T47D (cell line): ENCODE results near the gene MEPCE.
"Not testable (repeated sequence)": the region's sequence is repeated elsewhere in the genome, so short reads cannot be mapped to it uniquely, and the experiment has no call there.

ENCODE experiments used
- DNase-seq, 2 experiments: peaks; one replicate each; pipeline versions ENCODE4 v3.0.0 to v3.0.0-alpha.2; 2011 to 2012; ENCODE audit warnings: low read depth in 1 of 2, low spot score in 1 of 2
- JUND ChIP-seq: IDR thresholded peaks from 2 replicates; pipeline ENCODE4 v1.6.1; 2012; ENCODE audit warnings: low read depth
- in situ Hi-C: cut with HindIII; loops from 2 replicates; pipeline ENCODE4 v1.10.0; 2016; ENCODE audit warnings: low sequenced_read_pairs, low pct_unique_long_range_greater_than_20kb

Gene MEPCE

GRCh38 chr7:100432621-100433275, 3.1 kb downstream of the MEPCE start:
- in situ Hi-C loops, result no loop called here
- TF ChIP-seq JUND, result no peak
- no peak for DNase-seq

DNA sequence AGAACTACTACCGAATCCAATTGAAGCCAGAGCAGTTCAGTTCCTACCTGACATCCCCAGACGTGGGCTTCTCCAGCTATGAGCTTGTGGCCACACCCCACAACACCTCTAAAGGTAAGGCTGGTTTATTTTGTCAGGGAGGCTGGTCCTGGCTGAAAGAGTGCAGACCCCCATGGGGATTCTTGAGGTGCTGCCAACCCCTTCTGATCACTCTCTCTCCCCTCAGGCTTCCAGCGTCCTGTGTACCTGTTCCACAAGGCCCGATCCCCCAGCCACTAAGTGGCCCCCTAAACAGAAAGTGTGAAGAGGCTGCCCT, 3.6 kb downstream of the MEPCE start:
- TF ChIP-seq JUND, result no peak
- no peak for DNase-seq
- in situ Hi-C loops, result no loop called here

DNA sequence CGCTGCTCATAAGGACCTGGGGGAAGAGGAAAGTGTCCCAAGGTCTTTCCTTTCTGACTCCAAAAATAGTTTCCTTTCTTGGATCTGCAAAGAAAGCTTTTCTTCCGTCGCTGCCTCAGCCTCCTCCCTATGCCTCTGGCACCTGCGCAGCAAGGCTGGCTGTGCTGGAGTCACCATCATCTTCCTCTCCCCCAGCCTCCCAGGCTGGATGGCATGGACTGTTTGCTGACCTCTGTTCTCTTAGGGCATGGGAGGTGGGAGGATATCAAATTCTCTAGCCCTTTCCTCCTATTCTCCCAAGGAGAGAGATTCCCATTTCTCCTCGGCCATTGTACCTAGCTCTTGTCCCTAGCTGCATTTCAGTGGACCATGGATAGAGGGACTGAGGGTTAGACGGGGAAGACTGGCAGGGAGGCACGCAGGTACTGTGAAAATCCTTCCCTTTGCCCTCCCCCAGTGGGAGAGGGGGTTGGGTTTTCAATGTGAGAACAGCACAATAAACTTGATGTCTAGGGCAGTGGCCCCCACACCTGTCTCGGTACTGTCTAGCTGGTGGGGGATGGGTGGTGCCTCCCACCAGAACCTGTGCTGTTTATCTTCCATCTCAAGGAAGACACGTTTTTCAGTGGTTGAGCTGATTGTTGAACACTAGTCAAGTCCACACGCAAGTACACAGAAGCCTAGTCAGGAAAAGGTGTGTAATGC, 4.1 kb downstream of the MEPCE start:
- DNase-seq, result no peak
- in situ Hi-C loops, result no loop called here
- TF ChIP-seq JUND, result no peak

DNA sequence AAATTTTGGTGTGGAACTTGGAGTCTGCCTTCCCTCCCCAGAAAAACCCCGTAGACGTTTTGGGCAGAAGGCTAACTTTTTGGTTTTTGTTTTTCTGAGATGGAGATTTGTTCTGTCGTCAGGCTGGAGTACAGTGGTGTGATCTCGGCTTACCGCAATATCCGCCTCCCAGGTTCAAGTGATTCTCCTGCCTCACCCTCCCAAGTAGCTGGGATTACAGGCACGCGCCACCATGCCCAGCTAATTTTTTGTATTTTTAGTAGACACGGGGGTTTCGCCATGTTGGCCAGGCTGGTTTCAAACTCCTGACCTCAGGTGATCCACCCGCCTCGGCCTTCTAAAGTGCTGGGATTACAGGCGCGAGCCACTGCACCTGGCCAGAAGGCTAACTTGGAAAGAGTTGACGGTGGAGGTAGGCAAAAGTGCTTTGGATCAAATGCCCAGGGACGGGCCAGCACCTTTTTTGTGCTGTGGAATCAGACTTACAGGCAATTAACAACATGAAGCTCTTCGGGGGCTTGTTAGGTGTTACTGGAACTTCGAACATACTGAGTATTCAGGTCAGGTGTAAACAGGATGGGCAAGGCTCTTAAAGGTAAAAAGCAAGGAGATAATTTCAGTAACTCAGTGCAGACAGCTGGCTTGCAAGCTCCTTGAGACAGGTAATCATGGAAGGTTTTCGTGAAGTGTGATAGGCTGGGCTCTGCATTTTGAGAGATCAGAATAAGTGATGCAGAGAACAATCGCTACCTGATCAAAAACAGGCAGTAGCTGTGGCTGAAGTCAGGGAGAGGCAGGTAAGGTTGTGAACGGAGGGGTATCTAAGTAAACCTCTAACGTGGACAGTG, 4.9 kb downstream of the MEPCE start:
- DNase-seq, result no peak
- in situ Hi-C loops, result no loop called here
- no peak for TF ChIP-seq JUND

DNA sequence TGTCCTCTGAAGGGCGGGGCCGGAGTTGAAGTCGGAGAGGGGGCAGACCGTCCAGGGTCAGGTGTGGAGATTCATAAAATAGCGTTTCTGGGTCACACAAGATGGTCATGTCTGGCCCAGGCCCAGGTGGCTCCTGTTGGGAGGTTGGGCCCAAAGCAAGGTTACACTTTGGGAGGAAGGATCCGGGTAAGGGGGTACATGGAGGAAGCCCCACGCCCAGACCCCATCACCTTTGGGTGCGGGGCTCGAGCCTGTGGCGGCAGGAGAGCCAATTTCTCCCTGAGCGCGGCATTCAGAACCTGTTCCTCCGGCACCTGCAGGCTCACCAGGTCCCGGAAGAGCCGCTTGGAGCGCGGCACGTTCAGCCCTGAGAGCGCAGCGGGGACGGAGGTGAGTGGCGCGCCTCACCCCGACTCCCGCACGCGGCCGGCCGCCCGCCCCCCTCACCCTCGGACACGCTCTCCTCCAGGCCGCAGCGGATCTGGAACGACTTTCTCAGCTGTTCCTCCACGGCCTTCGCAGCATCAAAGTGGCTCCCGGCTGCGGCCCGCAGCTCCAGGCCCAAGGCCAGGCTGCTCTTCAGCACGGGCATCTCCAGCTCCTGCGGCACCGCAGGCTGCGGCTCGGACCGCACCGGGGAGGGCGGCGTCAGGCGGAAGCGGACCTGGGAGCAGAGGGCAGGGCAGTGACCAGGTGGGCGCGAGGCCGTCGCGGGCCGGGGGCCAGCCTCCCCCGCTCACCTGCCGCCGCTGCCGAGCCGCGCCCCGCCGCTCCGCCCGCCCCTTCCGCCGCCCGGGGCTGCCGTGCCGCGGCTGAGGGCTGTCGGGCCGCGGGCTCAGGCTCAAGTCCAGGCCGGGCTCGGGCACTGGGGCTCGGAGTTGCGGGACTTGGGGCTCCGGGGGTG, 6.0 kb downstream of the MEPCE start:
- in situ Hi-C loops, result no loop called here
- peak; percentile 35 to 65 for DNase-seq

DNA sequence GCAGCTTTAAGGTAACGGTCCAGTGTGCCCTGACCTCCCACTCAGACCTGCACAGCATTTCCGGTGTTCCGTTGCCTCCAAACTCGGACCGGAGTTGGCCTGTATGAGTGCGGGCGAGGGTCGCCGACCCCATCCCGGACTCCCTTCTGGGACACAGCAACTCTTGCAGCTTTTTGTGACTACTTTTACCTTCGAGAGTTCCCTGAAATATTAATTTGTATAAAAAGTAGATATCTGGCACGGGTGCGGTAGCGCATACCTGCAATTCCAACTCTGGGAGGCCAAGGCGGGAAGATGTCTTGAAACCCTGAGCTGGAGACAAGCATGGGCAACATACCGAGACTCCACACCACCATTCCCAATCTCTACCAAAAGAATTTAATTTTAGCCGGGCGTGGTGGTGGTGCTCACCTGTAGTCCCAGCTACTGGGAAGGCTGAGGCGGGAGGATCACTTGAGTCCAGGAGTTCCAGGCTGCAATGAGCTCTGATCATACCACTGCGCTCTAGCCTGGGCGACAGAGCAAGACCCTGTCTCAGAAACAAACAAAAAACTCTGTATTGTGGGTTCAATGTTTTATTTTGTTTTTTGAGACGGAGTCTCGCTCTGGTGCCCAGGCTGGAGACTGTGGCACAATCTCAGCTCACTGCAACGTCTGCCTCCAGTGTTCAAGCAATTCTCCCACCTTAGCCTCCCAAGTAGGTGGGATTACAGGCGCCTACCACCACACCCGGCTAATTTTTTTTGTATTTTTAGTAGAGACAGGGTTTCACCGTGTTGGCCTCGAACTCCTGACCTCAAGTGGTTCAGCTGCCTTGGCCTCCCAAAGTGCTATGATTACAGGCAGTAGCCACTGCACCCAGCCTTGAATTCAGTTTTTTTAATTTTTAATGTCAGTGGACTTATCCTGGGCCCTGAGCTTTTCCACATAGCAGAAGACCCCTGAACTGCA, 7.8 kb downstream of the MEPCE start:
- in situ Hi-C loops, result no loop called here
- no peak for TF ChIP-seq JUND
- no peak for DNase-seq

More for the DNA sequence above, 6.0 kb downstream of the MEPCE start:
- no peak for TF ChIP-seq JUND

DNA sequence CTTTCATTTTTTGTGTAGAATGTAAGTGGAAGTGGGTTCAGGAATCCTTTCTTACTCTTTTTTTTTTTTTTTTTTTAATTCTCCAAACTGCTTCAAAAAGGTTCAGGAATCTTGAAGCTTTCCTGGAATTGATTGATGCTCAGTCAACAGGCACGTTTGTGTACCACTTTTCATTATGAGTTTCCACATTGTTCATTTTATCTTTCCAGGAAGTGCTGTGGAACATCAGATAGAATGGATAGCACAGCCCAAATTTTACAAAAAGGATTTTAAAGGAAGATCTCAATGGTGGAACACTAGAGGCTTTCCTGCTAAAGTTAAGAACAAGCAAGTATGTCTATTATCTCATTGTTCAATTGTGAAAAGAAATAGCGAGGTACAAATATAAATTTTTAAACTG, 8.5 kb downstream of the MEPCE start:
- DNase-seq, result no peak
- in situ Hi-C loops, result no loop called here

DNA sequence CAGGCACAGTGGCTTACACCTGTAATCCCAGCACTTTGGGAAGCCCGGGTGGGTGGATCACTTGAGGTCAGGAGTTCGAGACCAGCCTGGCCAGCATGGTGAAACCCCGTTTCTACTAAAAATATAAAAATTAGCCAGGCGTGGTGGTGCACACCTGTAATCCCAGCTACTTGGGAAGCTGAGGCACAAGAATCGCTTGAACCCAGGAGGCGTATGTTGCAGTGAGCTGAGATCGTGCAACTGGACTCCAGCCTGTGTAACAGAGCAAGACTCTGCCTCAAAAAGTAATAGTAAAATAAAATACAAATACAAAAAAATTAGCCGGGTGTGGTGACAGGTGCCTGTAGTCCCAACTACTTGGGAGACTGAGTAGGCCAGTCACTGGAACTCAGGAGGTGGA, 9.1 kb downstream of the MEPCE start:
- in situ Hi-C loops, result not testable (repeated sequence)

More for the DNA sequence above, 8.5 kb downstream of the MEPCE start:
- TF ChIP-seq JUND, result no peak

GRCh38 chr7:100439244-100439643, 9.6 kb downstream of the MEPCE start:
- in situ Hi-C loops, DNase-seq: not testable (repeated sequence)

More for the DNA sequence above, 9.1 kb downstream of the MEPCE start:
- DNase-seq, result not testable (repeated sequence)

- no peak for DNase-seq
- in situ Hi-C loops, result no loop called here
- TF ChIP-seq JUND, result no peak
These were observed 12.3 kb downstream of the MEPCE start for GRCh38 chr7:100441641-100442535.
